Activated T-cell treated with anti-CD3 and anti-CD28 coated beads, Interleukin-2, amount 50 U/mL, for 24 hours (primary cell): ENCODE results near the gene RPL39L.
"Not testable (repeated sequence)": the region's sequence is repeated elsewhere in the genome, so short reads cannot be mapped to it uniquely, and the experiment has no call there.

Experiments used
- DNase-seq: peaks from one replicate; pipeline ENCODE4 v3.0.0-alpha.2; 2020
- H3K27ac Mint-ChIP-seq: 2 replicates; pipeline ENCODE4 v1.8.0; 2020; ENCODE audit warnings: mild to moderate bottlenecking, mixed read lengths
- H3K27me3 Mint-ChIP-seq: 2 replicates; pipeline ENCODE4 v1.8.0; 2020; ENCODE audit warnings: mixed read lengths
- H3K36me3 Mint-ChIP-seq: 2 replicates; pipeline ENCODE4 v1.8.0; 2020; ENCODE audit warnings: low read depth, mixed read lengths
- H3K4me1 Mint-ChIP-seq: 2 replicates; pipeline ENCODE4 v1.8.0; 2020; ENCODE audit warnings: low read depth, mixed read lengths
- H3K4me3 Mint-ChIP-seq: 2 replicates; pipeline ENCODE4 v1.8.0; 2020; ENCODE audit warnings: mild to moderate bottlenecking, moderate library complexity, mixed read lengths
- H3K9me3 Mint-ChIP-seq: 2 replicates; pipeline ENCODE4 v1.8.0; 2020; ENCODE audit warnings: mixed read lengths

The RPL39L gene

GRCh38 chr3:187162265-187162953 lies 23.1 kb upstream of the RPL39L start:
- H3K4me1 Mint-ChIP-seq, result peaks cover 2% of the 10 kb centered on the region
- no peaks in the 10 kb centered on the region for H3K36me3 Mint-ChIP-seq
- no peak overlapping the region for H3K4me3 Mint-ChIP-seq
- no peaks in the 10 kb centered on the region for H3K27me3 Mint-ChIP-seq
- no peak for DNase-seq
- H3K27ac Mint-ChIP-seq, result no peak overlapping the region
- peaks cover 2% of the 10 kb centered on the region for H3K9me3 Mint-ChIP-seq

GRCh38 chr3:187161556-187161955 lies 22.3 kb upstream of the RPL39L start:
- no peaks in the 10 kb centered on the region for H3K36me3 Mint-ChIP-seq
- no peak overlapping the region for H3K4me3 Mint-ChIP-seq
- no peak for DNase-seq
- peaks cover 2% of the 10 kb centered on the region for H3K4me1 Mint-ChIP-seq
- H3K9me3 Mint-ChIP-seq, result peaks cover 2% of the 10 kb centered on the region
- no peaks in the 10 kb centered on the region for H3K27me3 Mint-ChIP-seq
- H3K27ac Mint-ChIP-seq, result no peak overlapping the region

- Mint-ChIP-seq H3K4me1 (peaks cover 1% of the 10 kb centered on the region), H3K27me3 (peaks cover 3% of the 10 kb centered on the region), H3K27ac (no peak overlapping the region), H3K9me3 (peaks cover 4% of the 10 kb centered on the region), H3K4me3 (no peak overlapping the region), H3K36me3 (peaks cover 2% of the 10 kb centered on the region)
- peak; percentile 76 for DNase-seq
Measured at GRCh38 chr3:187150599-187150998, 11.3 kb upstream of the RPL39L start.

DNA sequence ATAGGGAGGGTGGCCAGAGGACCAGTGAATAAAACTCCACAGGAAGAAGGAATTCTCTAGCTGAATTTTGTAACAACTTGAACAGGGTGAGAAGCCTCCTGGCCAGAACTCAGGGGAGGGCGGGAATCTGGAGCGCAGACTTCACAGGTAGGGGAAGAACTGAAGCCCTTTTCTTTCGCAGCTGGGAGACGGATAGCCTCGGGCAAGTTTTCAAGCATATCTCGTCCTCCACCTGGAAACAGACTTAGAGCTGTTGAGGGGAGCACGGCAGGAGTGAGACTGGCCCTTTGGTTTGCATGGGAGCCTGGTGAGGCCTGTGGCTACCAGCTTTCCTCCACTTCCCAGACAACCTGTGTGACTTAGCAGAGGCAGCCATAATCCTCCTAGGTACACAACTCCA lies 10.9 kb upstream of the RPL39L start:
- H3K4me1 Mint-ChIP-seq, result peaks cover 1% of the 10 kb centered on the region
- H3K27ac Mint-ChIP-seq, result no peak overlapping the region
- no peak for DNase-seq
- peaks cover 4% of the 10 kb centered on the region for H3K9me3 Mint-ChIP-seq
- H3K4me3 Mint-ChIP-seq, result no peak overlapping the region
- peaks cover 3% of the 10 kb centered on the region for H3K27me3 Mint-ChIP-seq
- H3K36me3 Mint-ChIP-seq, result peaks cover 2% of the 10 kb centered on the region

- Mint-ChIP-seq H3K27me3 (peaks cover 3% of the 10 kb centered on the region), H3K36me3 (peaks cover 7% of the 10 kb centered on the region), H3K9me3 (peaks cover 21% of the 10 kb centered on the region), H3K4me3 (no peak overlapping the region), H3K27ac (no peak overlapping the region), H3K4me1 (no peaks in the 10 kb centered on the region)
- no peak for DNase-seq
Measured at GRCh38 chr3:187146389-187146788, 7.1 kb upstream of the RPL39L start.

GRCh38 chr3:187145149-187145895 lies 6.0 kb upstream of the RPL39L start:
- Mint-ChIP-seq H3K36me3 (peaks cover 7% of the 10 kb centered on the region), H3K9me3 (peaks cover 21% of the 10 kb centered on the region), H3K27ac (no peak overlapping the region), H3K4me3 (no peak overlapping the region), H3K4me1 (no peaks in the 10 kb centered on the region), H3K27me3 (no peaks in the 10 kb centered on the region)
- no peak for DNase-seq

GRCh38 chr3:187139895-187140253 lies 578 bp upstream of the RPL39L start:
- Mint-ChIP-seq H3K36me3 (peaks cover 29% of the 10 kb centered on the region), H3K4me1 (peaks cover 25% of the 10 kb centered on the region), H3K4me3 (peak overlapping the region; percentile 85), H3K27me3 (no peaks in the 10 kb centered on the region), H3K27ac (peak overlapping the region; percentile 97), H3K9me3 (peaks cover 23% of the 10 kb centered on the region)
- no peak for DNase-seq

- no peak for DNase-seq
- H3K27ac Mint-ChIP-seq, result no peak overlapping the region
- peaks cover 28% of the 10 kb centered on the region for H3K36me3 Mint-ChIP-seq
- no peak overlapping the region for H3K4me3 Mint-ChIP-seq
- peaks cover 15% of the 10 kb centered on the region for H3K9me3 Mint-ChIP-seq
- peaks cover 36% of the 10 kb centered on the region for H3K4me1 Mint-ChIP-seq
- no peaks in the 10 kb centered on the region for H3K27me3 Mint-ChIP-seq
Measured at GRCh38 chr3:187136936-187137335, 2.4 kb downstream of the RPL39L start.

- Mint-ChIP-seq H3K4me1 (peaks cover 41% of the 10 kb centered on the region), H3K27me3 (no peaks in the 10 kb centered on the region), H3K9me3 (peaks cover 14% of the 10 kb centered on the region), H3K4me3 (no peak overlapping the region), H3K36me3 (peaks cover 28% of the 10 kb centered on the region), H3K27ac (no peak overlapping the region)
- DNase-seq, result no peak
Measured at GRCh38 chr3:187136337-187136736, 3.0 kb downstream of the RPL39L start.

GRCh38 chr3:187135172-187135690 lies 4.1 kb downstream of the RPL39L start:
- Mint-ChIP-seq H3K9me3 (peaks cover 20% of the 10 kb centered on the region), H3K4me1 (peaks cover 52% of the 10 kb centered on the region), H3K36me3 (peaks cover 31% of the 10 kb centered on the region)
- not testable (repeated sequence) for H3K27ac Mint-ChIP-seq, DNase-seq, H3K27me3 Mint-ChIP-seq, H3K4me3 Mint-ChIP-seq

- H3K4me1 Mint-ChIP-seq, result peaks cover 51% of the 10 kb centered on the region
- not testable (repeated sequence) for H3K27me3 Mint-ChIP-seq, H3K4me3 Mint-ChIP-seq, DNase-seq, H3K27ac Mint-ChIP-seq
- H3K36me3 Mint-ChIP-seq, result peaks cover 35% of the 10 kb centered on the region
- peaks cover 38% of the 10 kb centered on the region for H3K9me3 Mint-ChIP-seq
Measured at GRCh38 chr3:187133181-187133580, 6.1 kb downstream of the RPL39L start.

DNA sequence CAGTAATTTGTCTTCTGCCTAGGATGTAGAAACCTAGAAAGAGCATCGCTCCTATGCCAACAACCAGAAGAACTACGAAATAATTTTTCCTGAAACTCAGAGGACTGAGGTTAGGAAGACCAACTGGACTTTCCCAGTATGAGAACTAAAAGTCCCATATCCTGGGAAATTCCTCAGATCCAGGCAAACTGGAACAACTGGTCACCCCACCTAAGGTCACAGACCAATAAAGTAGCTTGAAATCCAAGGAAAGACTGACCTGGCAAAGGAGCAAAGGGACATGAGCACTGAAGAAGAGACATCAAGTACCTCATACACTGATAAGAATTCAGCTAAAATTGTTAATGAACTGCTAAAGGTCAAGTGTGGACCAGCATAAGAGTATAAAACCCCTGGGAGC lies 6.6 kb downstream of the RPL39L start:
- Mint-ChIP-seq H3K36me3 (peaks cover 33% of the 10 kb centered on the region), H3K4me1 (peaks cover 49% of the 10 kb centered on the region), H3K27me3 (no peaks in the 10 kb centered on the region), H3K4me3 (no peak overlapping the region), H3K9me3 (peaks cover 38% of the 10 kb centered on the region), H3K27ac (no peak overlapping the region)
- DNase-seq, result no peak

- no peak for DNase-seq
- Mint-ChIP-seq H3K36me3 (peaks cover 33% of the 10 kb centered on the region), H3K4me1 (peaks cover 49% of the 10 kb centered on the region), H3K4me3 (no peak overlapping the region), H3K9me3 (peaks cover 38% of the 10 kb centered on the region), H3K27ac (no peak overlapping the region), H3K27me3 (no peaks in the 10 kb centered on the region)
Measured at GRCh38 chr3:187131981-187132380, 7.3 kb downstream of the RPL39L start.

DNA sequence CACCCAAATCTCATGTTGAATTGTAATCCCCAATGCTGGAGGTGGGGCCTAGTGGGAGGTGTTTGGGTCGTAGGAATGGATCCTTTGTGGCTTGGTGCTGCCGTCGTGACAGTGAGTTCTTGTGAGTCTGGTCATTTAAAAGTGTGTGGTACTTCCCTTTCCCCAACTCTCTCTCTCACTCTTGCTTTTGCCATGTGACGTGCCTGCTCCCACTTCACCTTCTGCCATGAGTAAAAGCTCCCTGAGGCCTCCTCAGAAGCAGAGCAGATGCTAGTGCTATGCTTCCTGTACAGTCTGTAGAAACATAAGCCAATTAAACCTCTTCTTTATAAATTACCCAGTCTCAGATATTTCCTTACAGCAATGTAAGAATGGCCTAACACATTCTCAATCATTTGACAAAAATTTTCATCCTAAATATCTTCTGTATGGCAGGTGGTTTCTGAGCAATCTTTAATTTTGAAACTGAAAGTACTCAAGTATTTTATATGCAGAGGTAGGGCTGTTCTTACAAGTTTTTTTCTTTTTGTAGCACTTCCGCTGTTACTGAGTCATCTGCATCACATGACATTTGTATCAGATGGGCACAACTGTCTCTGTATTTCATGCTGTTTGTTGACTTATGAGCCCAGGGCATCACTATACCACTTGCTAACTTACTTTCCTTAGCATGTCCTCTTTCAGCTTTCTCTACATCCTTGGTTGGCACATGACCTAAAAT lies 8.8 kb downstream of the RPL39L start:
- H3K27me3 Mint-ChIP-seq, result no peaks in the 10 kb centered on the region
- H3K9me3 Mint-ChIP-seq, result peaks cover 30% of the 10 kb centered on the region
- H3K36me3 Mint-ChIP-seq, result peaks cover 27% of the 10 kb centered on the region
- peaks cover 45% of the 10 kb centered on the region for H3K4me1 Mint-ChIP-seq
- peak; percentile 55 for DNase-seq
- H3K27ac Mint-ChIP-seq, result peak overlapping the region; percentile 98
- H3K4me3 Mint-ChIP-seq, result peak overlapping the region; percentile 55
